ENCODE measurements around the gene SYNGR1.

Gene SYNGR1

DNA sequence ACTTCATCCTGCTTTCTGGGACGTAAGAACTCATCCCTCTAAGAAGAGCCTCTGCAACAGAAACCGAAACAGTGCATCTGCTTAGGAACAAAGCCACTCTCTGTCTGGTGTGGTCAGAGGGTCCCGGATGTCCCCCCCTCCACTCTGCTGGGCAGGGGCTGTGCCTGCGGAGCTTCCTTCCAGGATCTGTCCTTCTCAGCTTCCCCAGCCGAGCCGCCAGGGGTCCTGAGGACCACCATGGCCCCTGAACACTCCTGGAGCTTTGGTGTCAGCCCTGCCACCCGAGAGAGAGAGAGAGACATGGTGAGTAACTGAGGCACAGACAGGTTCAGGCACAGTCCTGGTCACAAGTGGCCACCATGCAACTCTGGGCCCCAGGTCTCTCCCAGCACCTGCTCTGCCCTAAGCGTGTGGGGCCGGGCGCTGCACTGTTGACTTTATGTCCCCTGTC is 82.6 kb downstream of the SYNGR1 start:
- no peak for DNase-seq

- DNase-seq: no peak
Measured at GRCh38 chr22:39433476-39434242, 83.9 kb downstream of the SYNGR1 start.

GRCh38 chr22:39434243-39434653 is 84.5 kb downstream of the SYNGR1 start:
- no peak for DNase-seq

GRCh38 chr22:39434721-39435120 is 84.9 kb downstream of the SYNGR1 start:
- DNase-seq: no peak

All from activated CD4-positive, CD25-positive, alpha-beta regulatory T cell (primary cell).